ENCODE measurements around the gene LAMP5. TPM values are rescaled to one million over a fixed set of nuclear protein-coding genes. Genes with fewer than 3 reads are reported as not detected.

LAMP5 gene
- total and polyA plus RNA-seq, 2 of the 13 experiments (the other 11 are each of a cell fraction or from before 2014, with no cell fraction given) = not detected

DNA sequence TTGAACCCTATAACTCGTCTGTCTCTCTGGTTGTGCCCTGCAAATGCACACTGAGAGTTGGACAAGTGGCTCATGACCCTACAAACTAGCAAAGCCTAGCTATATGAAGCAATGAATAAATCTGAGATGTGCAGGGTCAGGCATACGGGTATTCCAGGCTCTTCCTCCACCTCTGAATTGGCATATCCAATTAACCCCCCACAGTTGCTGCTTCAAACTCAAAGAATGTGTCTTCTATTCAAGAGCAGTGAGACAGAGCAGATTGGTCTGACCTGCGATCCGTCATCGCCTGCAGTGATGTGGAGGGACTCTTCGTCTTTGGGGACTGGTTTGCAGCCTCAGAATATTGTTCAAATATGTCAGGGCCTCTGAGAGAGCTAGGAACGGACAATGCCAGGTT is 59.8 kb downstream of the LAMP5 start (continued):
- TF ChIP-seq ZNF512B (CRISPR knock-in tag; IDR thresholded peaks at IDR 0.05; ENCODE audit: borderline replicate concordance) = no peak

DNA sequence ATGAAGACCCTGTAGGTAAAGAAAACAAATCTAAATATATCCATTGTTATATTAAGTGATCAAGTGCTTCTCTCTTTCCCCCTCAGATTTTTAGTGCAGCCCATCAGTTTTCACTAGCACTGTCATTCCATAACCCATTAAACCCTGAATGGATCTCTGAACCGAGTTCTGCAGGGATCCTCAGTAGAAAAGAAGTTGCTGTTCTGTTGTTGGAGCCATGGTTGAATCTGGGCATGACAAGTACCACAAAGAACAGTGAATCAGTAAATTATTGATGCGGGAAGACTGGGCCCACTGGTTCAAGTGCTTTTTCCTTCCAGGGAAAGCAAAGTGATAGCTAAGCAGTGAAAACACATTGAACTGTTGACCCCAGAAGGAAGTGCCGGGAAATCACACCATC is 60.4 kb downstream of the LAMP5 start:
- no peak overlapping the region for H3K27ac ChIP-seq (ENCODE audit: extremely low read length, insufficient read depth, low read length)
- CTCF ChIA-PET (ENCODE audit: low intra/inter-chr PET ratio, low total read pairs) = no interaction called here
- TF ChIP-seq ZNF44 (CRISPR knock-in tag; IDR thresholded peaks at IDR 0.05) (no peak), NFYB (CRISPR knock-in tag; IDR thresholded peaks at IDR 0.05) (no peak), FOXA1 (IDR thresholded peaks at IDR 0.05) (no peak), FOXA1 (CRISPR knock-in tag; IDR thresholded peaks at IDR 0.05) (no peak), MEIS1 (CRISPR knock-in tag; IDR thresholded peaks at IDR 0.05; ENCODE audit: borderline replicate concordance) (no peak), TBX2 (CRISPR knock-in tag; IDR thresholded peaks at IDR 0.05; ENCODE audit: borderline replicate concordance) (no peak), KLF6 (CRISPR knock-in tag; IDR thresholded peaks at IDR 0.05) (no peak), ATF4 (CRISPR knock-in tag; IDR thresholded peaks at IDR 0.05) (no peak), MXD3 (CRISPR knock-in tag; IDR thresholded peaks at IDR 0.05) (no peak), SMYD3 (CRISPR knock-in tag; IDR thresholded peaks at IDR 0.05) (no peak), THAP11 (CRISPR knock-in tag; IDR thresholded peaks at IDR 0.05) (no peak), ZNF207 (IDR thresholded peaks at IDR 0.05; ENCODE audit: borderline replicate concordance) (no peak), ZFP41 (CRISPR knock-in tag; IDR thresholded peaks at IDR 0.05; ENCODE audit: borderline replicate concordance) (no peak), ZNF761 (CRISPR knock-in tag; conservative IDR thresholded peaks at IDR 0.05) (no peak), NCOA5 (CRISPR knock-in tag; IDR thresholded peaks at IDR 0.05) (no peak), ZNF674 (CRISPR knock-in tag; IDR thresholded peaks at IDR 0.05; ENCODE audit: low read depth) (no peak)
- TF ChIP-seq, protein P1, sequence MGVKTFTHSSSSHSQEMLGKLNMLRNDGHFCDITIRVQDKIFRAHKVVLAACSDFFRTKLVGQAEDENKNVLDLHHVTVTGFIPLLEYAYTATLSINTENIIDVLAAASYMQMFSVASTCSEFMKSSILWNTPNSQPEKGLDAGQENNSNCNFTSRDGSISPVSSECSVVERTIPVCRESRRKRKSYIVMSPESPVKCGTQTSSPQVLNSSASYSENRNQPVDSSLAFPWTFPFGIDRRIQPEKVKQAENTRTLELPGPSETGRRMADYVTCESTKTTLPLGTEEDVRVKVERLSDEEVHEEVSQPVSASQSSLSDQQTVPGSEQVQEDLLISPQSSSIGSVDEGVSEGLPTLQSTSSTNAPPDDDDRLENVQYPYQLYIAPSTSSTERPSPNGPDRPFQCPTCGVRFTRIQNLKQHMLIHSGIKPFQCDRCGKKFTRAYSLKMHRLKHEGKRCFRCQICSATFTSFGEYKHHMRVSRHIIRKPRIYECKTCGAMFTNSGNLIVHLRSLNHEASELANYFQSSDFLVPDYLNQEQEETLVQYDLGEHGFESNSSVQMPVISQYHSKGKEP (CRISPR knock-in tag; IDR thresholded peaks at IDR 0.05) = no peak
- H3K4me1 ChIP-seq (ENCODE audit: insufficient read depth, low read length) = no peaks in the 10 kb centered on the region
- H3K79me2 ChIP-seq (ENCODE audit: insufficient read depth, low read length) = no peaks in the 10 kb centered on the region
- H3K4me3 ChIP-seq (replicated peaks in 1 of 3; ENCODE audit: insufficient read depth in 1 of 3, low read depth in 2 of 3, low read length in 3 of 3) = no peak overlapping the region
- H3K27me3 ChIP-seq (ENCODE audit: control insufficient read depth in 1 of 2, insufficient read depth in 2 of 2, low read length in 2 of 2) = no peaks in the 10 kb centered on the region
- H3K9me3 ChIP-seq (ENCODE audit: low read length) = no peaks in the 10 kb centered on the region
- no peaks in the 10 kb centered on the region for H4K20me1 ChIP-seq (ENCODE audit: insufficient read depth, low read length)
- ATAC-seq (no peak), FAIRE-seq (no peak), DNase-seq (ENCODE audit: low spot score) (no peak)
- intact Hi-C loops (cut with micrococcal nuclease; ENCODE audit: unreplicated experiment) = loop anchor here (5.0 kb wide), 1 partner anchor 1977 kb away; no protein-coding TSS in a partner anchor
- 23% methylated on average over 3 of the region's 3 CpGs for WGBS (ENCODE audit: low lambda C conversion rate)
- H3K4me2 ChIP-seq (ENCODE audit: low read depth, low read length) = no peak overlapping the region
- POLR2A ChIA-PET = no interaction called here
- in situ Hi-C loops (cut with HindIII; ENCODE audit: extremely low pct_ligation_motif_present, low pct_unique_long_range_greater_than_20kb) = no loop called here
- no peaks in the 10 kb centered on the region for H3K36me3 ChIP-seq (replicated peaks in 1 of 2; ENCODE audit: control insufficient read depth in 1 of 2, insufficient read depth in 2 of 2, low read length in 2 of 2)
- no peak overlapping the region for H2AFZ ChIP-seq (ENCODE audit: low read length)
- no TSS peak for BruUV-seq (replicated peaks)
- H3K9ac ChIP-seq (ENCODE audit: insufficient read depth, low read depth, low read length) = no peak overlapping the region
